Activated naive CD4-positive, alpha-beta T cell treated with Interleukin-2 at 50 U/mL for 16 hours (primary cell): ENCODE data around the gene ZBTB2.
"Not testable (repeated sequence)": the region's sequence is repeated elsewhere in the genome, so short reads cannot be mapped to it uniquely, and the experiment has no call there.

ENCODE experiments used
- DNase-seq: peaks from one replicate; pipeline ENCODE4 v3.0.0-alpha.2; 2020

The ZBTB2 gene

DNA sequence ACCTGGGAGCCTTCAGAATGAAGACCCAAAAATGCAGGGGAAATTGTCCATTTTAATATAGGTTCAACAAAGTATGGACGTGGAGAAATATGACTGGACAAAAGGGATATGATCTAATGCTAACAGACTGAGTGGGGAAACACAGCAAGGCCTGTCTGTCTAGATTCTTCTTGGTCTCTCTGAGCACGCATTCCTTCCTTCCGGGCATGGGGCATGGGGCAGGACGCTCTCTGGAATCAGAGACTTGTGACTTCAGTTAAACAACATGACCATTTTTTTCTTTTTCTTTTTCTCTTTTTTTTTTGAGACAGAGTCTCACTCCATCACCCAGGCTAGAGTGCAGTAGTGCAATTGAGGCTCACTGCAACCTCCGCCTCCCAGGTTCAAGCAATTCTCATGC lies 31.9 kb downstream of the ZBTB2 start:
- DNase-seq = no peak

DNA sequence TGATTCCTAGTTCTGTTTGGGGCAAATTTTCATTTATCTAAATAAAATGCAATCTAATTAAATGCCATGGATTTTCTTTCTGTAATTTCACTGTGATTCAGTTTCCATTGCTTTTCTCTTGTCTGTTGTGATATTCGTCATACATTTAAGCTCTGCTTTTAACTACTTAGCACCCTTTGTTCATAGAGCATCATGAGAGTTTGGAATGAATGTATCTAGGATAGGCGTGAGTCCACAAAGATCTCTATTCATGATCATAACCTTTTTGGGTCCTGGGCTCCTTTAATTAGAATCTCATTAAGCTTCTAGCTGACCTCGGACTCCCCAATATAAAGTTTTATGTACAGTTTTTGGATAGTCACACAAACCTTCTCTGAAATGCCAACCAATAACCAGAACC lies 32.9 kb downstream of the ZBTB2 start:
- DNase-seq = no peak

GRCh38 chr6:151357758-151358436 lies 33.5 kb downstream of the ZBTB2 start:
- no peak for DNase-seq

GRCh38 chr6:151356983-151357382 lies 34.4 kb downstream of the ZBTB2 start:
- DNase-seq = not testable (repeated sequence)

GRCh38 chr6:151353795-151354194 lies 37.6 kb downstream of the ZBTB2 start:
- no peak for DNase-seq

- DNase-seq = no peak
Observed at GRCh38 chr6:151352410-151353396, 38.7 kb downstream of the ZBTB2 start.

- DNase-seq = no peak
Observed at GRCh38 chr6:151351731-151352130, 39.6 kb downstream of the ZBTB2 start.

DNA sequence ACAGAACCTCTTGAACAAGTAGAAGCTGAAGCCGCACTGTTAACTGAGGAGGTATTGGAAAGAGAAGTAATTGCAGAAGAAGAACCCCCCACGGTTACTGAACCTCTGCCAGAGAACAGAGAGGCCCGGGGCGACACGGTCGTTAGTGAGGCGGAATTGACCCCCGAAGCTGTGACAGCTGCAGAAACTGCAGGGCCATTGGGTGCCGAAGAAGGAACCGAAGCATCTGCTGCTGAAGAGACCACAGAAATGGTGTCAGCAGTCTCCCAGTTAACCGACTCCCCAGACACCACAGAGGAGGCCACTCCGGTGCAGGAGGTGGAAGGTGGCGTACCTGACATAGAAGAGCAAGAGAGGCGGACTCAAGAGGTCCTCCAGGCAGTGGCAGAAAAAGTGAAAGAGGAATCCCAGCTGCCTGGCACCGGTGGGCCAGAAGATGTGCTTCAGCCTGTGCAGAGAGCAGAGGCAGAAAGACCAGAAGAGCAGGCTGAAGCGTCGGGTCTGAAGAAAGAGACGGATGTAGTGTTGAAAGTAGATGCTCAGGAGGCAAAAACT lies 40.1 kb downstream of the ZBTB2 start:
- no peak for DNase-seq

DNA sequence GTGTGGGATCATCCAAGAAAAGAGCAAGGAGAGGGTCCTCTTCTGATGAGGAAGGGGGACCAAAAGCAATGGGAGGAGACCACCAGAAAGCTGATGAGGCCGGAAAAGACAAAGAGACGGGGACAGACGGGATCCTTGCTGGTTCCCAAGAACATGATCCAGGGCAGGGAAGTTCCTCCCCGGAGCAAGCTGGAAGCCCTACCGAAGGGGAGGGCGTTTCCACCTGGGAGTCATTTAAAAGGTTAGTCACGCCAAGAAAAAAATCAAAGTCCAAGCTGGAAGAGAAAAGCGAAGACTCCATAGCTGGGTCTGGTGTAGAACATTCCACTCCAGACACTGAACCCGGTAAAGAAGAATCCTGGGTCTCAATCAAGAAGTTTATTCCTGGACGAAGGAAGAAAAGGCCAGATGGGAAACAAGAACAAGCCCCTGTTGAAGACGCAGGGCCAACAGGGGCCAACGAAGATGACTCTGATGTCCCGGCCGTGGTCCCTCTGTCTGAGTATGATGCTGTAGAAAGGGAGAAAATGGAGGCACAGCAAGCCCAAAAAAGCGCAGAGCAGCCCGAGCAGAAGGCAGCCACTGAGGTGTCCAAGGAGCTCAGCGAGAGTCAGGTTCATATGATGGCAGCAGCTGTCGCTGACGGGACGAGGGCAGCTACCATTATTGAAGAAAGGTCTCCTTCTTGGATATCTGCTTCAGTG lies 40.8 kb downstream of the ZBTB2 start:
- DNase-seq = no peak

DNA sequence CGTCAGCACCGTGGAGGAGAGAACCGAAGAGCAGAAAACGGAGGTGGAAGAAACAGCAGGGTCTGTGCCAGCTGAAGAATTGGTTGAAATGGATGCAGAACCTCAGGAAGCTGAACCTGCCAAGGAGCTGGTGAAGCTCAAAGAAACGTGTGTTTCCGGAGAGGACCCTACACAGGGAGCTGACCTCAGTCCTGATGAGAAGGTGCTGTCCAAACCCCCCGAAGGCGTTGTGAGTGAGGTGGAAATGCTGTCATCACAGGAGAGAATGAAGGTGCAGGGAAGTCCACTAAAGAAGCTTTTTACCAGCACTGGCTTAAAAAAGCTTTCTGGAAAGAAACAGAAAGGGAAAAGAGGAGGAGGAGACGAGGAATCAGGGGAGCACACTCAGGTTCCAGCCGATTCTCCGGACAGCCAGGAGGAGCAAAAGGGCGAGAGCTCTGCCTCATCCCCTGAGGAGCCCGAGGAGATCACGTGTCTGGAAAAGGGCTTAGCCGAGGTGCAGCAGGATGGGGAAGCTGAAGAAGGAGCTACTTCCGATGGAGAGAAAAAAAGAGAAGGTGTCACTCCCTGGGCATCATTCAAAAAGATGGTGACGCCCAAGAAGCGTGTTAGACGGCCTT lies 41.6 kb downstream of the ZBTB2 start:
- DNase-seq = no peak

- DNase-seq = not testable (repeated sequence)
Observed at GRCh38 chr6:151342750-151343149, 48.6 kb downstream of the ZBTB2 start.

GRCh38 chr6:151341476-151342195 lies 49.7 kb downstream of the ZBTB2 start:
- DNase-seq = no peak

- no peak for DNase-seq
Observed at GRCh38 chr6:151340219-151340978, 51.0 kb downstream of the ZBTB2 start.

- no peak for DNase-seq
Observed at GRCh38 chr6:151339369-151339768, 52.0 kb downstream of the ZBTB2 start.

GRCh38 chr6:151338651-151339200 lies 52.6 kb downstream of the ZBTB2 start:
- DNase-seq = no peak

DNA sequence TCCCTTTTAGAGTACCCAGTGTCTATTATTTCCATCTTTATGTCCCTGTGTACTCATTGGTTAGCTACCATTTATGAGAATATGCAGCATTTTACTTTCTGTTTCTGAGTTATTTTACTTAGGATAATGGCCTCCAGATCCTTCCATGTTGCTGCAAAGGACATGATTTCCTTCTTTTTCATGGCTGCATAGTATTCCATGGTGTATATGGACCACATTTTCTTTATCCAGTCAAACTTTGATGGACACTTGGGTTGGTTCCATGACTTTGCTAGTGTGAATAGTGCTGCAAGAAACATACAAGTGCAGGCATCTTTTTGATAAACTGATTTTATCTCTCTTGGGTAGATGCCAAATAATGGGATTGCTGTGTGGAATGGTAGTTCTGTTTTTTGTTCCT lies 55.4 kb downstream of the ZBTB2 start:
- DNase-seq = no peak

DNA sequence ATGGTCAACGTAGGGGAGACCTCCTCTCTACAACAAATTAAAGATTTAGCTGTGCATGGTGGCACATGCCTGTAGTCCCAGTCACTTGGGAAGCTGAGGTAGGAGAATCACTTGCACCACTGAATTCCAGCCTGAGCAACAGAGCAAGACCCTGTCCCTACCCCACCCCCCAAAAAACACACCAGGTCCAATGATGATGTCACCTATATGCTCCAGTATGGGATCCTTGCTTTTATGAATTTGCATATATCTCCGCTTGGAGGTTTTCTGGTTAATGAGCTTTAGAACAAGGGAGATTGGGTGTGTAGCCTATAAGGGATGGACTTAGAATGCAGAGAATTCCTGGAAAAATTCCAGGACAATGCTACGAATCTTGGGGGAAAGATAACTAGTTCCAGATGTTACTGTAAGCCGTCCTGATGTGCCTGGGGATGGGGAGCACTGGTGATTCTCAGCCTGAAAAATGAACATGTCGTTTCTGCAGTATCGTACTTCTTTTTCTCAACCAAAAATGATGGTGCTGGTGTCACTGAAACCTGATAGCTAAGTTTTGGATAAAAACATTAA lies 61.1 kb downstream of the ZBTB2 start:
- no peak for DNase-seq

- DNase-seq = no peak
Observed at GRCh38 chr6:151327101-151327500, 64.3 kb downstream of the ZBTB2 start.

DNA sequence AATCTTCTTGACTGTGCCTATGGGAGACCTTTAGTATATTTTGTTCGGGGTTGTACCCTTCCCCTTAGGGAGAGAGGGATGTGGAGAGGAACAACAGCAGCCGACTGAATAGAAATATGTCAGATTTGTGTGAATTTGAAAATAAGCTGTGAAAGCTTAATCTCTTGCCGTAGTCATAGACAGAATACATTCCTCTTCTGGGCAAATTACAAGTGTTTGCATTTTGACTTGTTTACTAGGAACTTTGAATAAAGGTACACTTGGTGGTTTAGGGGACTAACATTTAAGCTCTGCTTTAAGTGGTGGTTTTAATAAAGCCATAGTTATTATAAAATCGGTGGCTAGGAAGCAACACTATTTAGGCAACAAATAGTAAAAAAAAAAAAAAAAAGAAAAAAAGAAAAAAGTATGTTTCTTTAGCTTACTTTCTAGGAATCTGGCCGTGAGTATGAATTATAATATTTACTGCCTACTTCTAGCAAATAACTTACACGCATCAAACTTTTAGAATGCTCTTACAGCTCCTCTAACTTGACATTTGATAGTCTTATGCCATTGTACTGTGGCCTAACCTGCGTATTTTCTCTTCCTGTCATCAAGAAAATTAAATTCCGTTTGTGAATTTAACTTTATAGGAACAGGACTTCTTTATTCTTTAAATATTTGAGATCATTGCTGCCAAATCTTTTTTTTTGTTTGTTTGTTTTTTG lies 65.1 kb downstream of the ZBTB2 start:
- DNase-seq = no peak
